GM19452 (cell line): ENCODE data around the gene CLPTM1L.
"Not testable (repeated sequence)": the region's sequence is repeated elsewhere in the genome, so short reads cannot be mapped to it uniquely, and the experiment has no call there.

ENCODE experiments used
- ATAC-seq: cut with Tn5 transposase; IDR thresholded peaks from one replicate; pipeline ENCODE4 v1.9.1; 2021; ENCODE audit not compliant: unreplicated experiment

The CLPTM1L gene

GRCh38 chr5:1342711-1343110, 2.2 kb downstream of the CLPTM1L start:
- ATAC-seq, result not testable (repeated sequence)

- ATAC-seq, result no peak
These were observed 2.6 kb downstream of the CLPTM1L start for GRCh38 chr5:1342268-1342667.

GRCh38 chr5:1341863-1342262, 3.0 kb downstream of the CLPTM1L start:
- ATAC-seq, result no peak

GRCh38 chr5:1339818-1340210, 5.1 kb downstream of the CLPTM1L start:
- ATAC-seq, result not testable (repeated sequence)

GRCh38 chr5:1339139-1339817, 5.6 kb downstream of the CLPTM1L start:
- not testable (repeated sequence) for ATAC-seq

- no peak for ATAC-seq
These were observed 6.3 kb downstream of the CLPTM1L start for GRCh38 chr5:1338506-1339070.

GRCh38 chr5:1338196-1338490, 6.8 kb downstream of the CLPTM1L start:
- no peak for ATAC-seq

GRCh38 chr5:1337489-1338195, 7.3 kb downstream of the CLPTM1L start:
- no peak for ATAC-seq

- ATAC-seq, result no peak
These were observed 8.0 kb downstream of the CLPTM1L start for GRCh38 chr5:1336749-1337488.

- no peak for ATAC-seq
These were observed 8.8 kb downstream of the CLPTM1L start for GRCh38 chr5:1336106-1336561.

GRCh38 chr5:1335540-1336095, 9.3 kb downstream of the CLPTM1L start:
- no peak for ATAC-seq

GRCh38 chr5:1334831-1335539, 9.9 kb downstream of the CLPTM1L start:
- ATAC-seq, result no peak

- ATAC-seq, result no peak
These were observed 10.9 kb downstream of the CLPTM1L start for GRCh38 chr5:1333986-1334385.

- ATAC-seq, result not testable (repeated sequence)
These were observed 11.6 kb downstream of the CLPTM1L start for GRCh38 chr5:1333286-1333685.

GRCh38 chr5:1332461-1333001, 12.4 kb downstream of the CLPTM1L start:
- no peak for ATAC-seq

GRCh38 chr5:1331861-1332405, 13.0 kb downstream of the CLPTM1L start:
- ATAC-seq, result no peak

GRCh38 chr5:1330847-1331831, 13.8 kb downstream of the CLPTM1L start:
- no peak for ATAC-seq

- no peak for ATAC-seq
These were observed 14.6 kb downstream of the CLPTM1L start for GRCh38 chr5:1330146-1330846.
